Measurements from ENCODE around the gene ITGB6. TPM values are rescaled to one million over a fixed set of nuclear protein-coding genes. Genes with fewer than 3 reads are reported as not detected.

Gene ITGB6
- total RNA-seq, 1 experiment from 2014 or later: 7.2 TPM

GRCh38 chr2:160087854-160088745 lies 112.0 kb downstream of the ITGB6 start:
- POLR2A ChIA-PET (ENCODE audit: unreplicated experiment): no interaction called here
- no peaks in the 10 kb centered on the region for H4K20me1 ChIP-seq (ENCODE audit: low read length)
- TF ChIP-seq EZH2phosphoT487 (IDR thresholded peaks at IDR 0.05; ENCODE audit: borderline replicate concordance, low read length): no peak
- TF ChIP-seq, protein P1, sequence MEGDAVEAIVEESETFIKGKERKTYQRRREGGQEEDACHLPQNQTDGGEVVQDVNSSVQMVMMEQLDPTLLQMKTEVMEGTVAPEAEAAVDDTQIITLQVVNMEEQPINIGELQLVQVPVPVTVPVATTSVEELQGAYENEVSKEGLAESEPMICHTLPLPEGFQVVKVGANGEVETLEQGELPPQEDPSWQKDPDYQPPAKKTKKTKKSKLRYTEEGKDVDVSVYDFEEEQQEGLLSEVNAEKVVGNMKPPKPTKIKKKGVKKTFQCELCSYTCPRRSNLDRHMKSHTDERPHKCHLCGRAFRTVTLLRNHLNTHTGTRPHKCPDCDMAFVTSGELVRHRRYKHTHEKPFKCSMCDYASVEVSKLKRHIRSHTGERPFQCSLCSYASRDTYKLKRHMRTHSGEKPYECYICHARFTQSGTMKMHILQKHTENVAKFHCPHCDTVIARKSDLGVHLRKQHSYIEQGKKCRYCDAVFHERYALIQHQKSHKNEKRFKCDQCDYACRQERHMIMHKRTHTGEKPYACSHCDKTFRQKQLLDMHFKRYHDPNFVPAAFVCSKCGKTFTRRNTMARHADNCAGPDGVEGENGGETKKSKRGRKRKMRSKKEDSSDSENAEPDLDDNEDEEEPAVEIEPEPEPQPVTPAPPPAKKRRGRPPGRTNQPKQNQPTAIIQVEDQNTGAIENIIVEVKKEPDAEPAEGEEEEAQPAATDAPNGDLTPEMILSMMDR (conservative IDR thresholded peaks at IDR 0.05; ENCODE audit: low read depth, low read length): peak; percentile 65
- ATAC-seq (no peak), DNase-seq (peak; percentile 60)
- peaks cover 6% of the 10 kb centered on the region; the same call in 1 of the 2 replicates for H3K4me1 ChIP-seq (ENCODE audit: insufficient read depth, low read length)
- BruUV-seq (replicated peaks): no TSS peak
- no peak overlapping the region for H2AFZ ChIP-seq (ENCODE audit: low read length)
- intact Hi-C loops (cut with micrococcal nuclease): no loop called here
- CTCF ChIA-PET: no interaction called here
- no peak overlapping the region for H3K27ac ChIP-seq (ENCODE audit: low read length)
- no peaks in the 10 kb centered on the region for H3F3A ChIP-seq (ENCODE audit: low read length, unreplicated experiment)
- H3K27me3 ChIP-seq (ENCODE audit: low read length): no peaks in the 10 kb centered on the region
- H3K9me3 ChIP-seq (ENCODE audit: low read length): peaks cover 8% of the 10 kb centered on the region
- no peak overlapping the region for H3K4me2 ChIP-seq (ENCODE audit: low read length)
- no peaks in the 10 kb centered on the region for H3K9me2 ChIP-seq (replicated peaks; ENCODE audit: low read length)
- H3K9ac ChIP-seq (ENCODE audit: low read length): no peak overlapping the region
- H3K36me3 ChIP-seq (ENCODE audit: low read depth, low read length): no peaks in the 10 kb centered on the region
- H3K4me3 ChIP-seq (ENCODE audit: low read length): no peak overlapping the region
- no peaks in the 10 kb centered on the region for H3K79me2 ChIP-seq (ENCODE audit: low read length)

DNA sequence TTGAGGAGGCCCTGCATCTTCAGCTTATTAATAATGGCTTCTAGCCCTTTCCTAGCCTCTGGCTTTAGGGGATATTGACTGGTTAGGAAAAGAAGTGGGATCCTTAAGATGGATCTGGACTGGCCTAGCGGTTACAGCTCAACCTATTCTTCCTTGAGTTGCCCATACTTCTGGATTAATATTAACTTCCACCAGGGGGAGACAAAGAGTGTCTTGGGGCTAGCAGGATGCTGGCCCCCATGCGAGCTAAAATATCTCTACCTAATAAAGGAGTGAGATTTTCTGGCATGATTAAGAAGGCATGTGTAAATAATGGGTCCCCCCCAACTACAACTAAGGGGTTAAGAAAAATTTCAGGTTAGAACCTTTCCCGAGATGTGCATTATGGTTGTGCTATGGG lies 114.4 kb downstream of the ITGB6 start:
- no peak overlapping the region for H3K4me3 ChIP-seq (ENCODE audit: low read length)
- no peak for TF ChIP-seq EZH2 (IDR thresholded peaks at IDR 0.05; ENCODE audit: low read length, unreplicated experiment)
- no peak for TF ChIP-seq EZH2phosphoT487 (IDR thresholded peaks at IDR 0.05; ENCODE audit: borderline replicate concordance, low read length)
- TF ChIP-seq, protein P1 (conservative IDR thresholded peaks at IDR 0.05; ENCODE audit: low read depth, low read length): peak; percentile 49
- no peak for DNase-seq
- no peak overlapping the region for H3K27ac ChIP-seq (ENCODE audit: low read length)
- no peak overlapping the region for H2AFZ ChIP-seq (ENCODE audit: low read length)
- H3F3A ChIP-seq (ENCODE audit: low read length, unreplicated experiment): no peaks in the 10 kb centered on the region
- ChIA-PET CTCF (no interaction called here), POLR2A (ENCODE audit: unreplicated experiment) (no interaction called here)
- no TSS peak for BruUV-seq (replicated peaks)
- intact Hi-C loops (cut with micrococcal nuclease): no loop called here
- no peaks in the 10 kb centered on the region for H3K36me3 ChIP-seq (ENCODE audit: low read depth, low read length)
- no peaks in the 10 kb centered on the region for H3K79me2 ChIP-seq (ENCODE audit: low read length)
- H3K4me2 ChIP-seq (ENCODE audit: low read length): no peak overlapping the region
- H3K9ac ChIP-seq (ENCODE audit: low read length): no peak overlapping the region
- H4K20me1 ChIP-seq (ENCODE audit: low read length): no peaks in the 10 kb centered on the region
- peaks cover 12% of the 10 kb centered on the region for H3K9me3 ChIP-seq (ENCODE audit: low read length)
- no peaks in the 10 kb centered on the region for H3K27me3 ChIP-seq (ENCODE audit: low read length)
- no peaks in the 10 kb centered on the region for H3K9me2 ChIP-seq (replicated peaks; ENCODE audit: low read length)
- ATAC-seq: no peak
- H3K4me1 ChIP-seq (ENCODE audit: insufficient read depth, low read length): no peaks in the 10 kb centered on the region
